ENCODE results near the gene ZSWIM6. TPM values are rescaled to one million over a fixed set of nuclear protein-coding genes. Genes with fewer than 3 reads are reported as not detected.

ZSWIM6 gene
- total RNA-seq, 6 experiments from 2014 or later: 9.7 to 13.5 (median 11.7) TPM

DNA sequence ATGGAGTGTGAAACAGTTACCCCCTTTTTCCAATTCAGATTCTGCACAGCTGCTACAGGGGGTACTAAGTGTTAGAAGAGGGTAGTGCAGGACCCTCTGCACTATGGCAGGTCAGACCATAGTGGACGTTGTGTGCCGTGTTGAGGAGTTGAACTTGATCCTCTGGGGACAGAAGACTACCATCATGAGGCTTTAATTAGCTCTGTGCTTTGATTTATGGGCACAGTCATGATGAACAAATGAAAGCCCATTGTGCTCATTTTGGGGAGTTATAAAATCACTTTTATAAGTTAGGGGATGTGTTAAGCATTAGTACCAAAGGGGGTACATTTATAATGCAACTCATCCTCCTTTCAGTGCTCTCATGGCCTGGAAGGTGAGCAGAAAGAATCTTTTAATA is 62.7 kb downstream of the ZSWIM6 start:
- no peaks in the 10 kb centered on the region; the same call in 1 of the 2 replicates for H3K27me3 Mint-ChIP-seq (ENCODE audit: insufficient read depth)
- H3K36me3 Mint-ChIP-seq (ENCODE audit: low read depth): peaks cover 15% of the 10 kb centered on the region
- no peaks in the 10 kb centered on the region for H3K9me3 Mint-ChIP-seq
- no peak overlapping the region for H3K27ac Mint-ChIP-seq
- peaks cover 54% of the 10 kb centered on the region for H3K4me1 Mint-ChIP-seq (ENCODE audit: low read depth)
- TF ChIP-seq, protein P1, sequence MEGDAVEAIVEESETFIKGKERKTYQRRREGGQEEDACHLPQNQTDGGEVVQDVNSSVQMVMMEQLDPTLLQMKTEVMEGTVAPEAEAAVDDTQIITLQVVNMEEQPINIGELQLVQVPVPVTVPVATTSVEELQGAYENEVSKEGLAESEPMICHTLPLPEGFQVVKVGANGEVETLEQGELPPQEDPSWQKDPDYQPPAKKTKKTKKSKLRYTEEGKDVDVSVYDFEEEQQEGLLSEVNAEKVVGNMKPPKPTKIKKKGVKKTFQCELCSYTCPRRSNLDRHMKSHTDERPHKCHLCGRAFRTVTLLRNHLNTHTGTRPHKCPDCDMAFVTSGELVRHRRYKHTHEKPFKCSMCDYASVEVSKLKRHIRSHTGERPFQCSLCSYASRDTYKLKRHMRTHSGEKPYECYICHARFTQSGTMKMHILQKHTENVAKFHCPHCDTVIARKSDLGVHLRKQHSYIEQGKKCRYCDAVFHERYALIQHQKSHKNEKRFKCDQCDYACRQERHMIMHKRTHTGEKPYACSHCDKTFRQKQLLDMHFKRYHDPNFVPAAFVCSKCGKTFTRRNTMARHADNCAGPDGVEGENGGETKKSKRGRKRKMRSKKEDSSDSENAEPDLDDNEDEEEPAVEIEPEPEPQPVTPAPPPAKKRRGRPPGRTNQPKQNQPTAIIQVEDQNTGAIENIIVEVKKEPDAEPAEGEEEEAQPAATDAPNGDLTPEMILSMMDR (IDR thresholded peaks at IDR 0.05): no peak
- DNase-seq: no peak
- no peak overlapping the region for H3K4me3 Mint-ChIP-seq

GRCh38 chr5:61397238-61397637 is 65.2 kb downstream of the ZSWIM6 start:
- Mint-ChIP-seq H3K9me3 (no peaks in the 10 kb centered on the region), H3K27me3 (ENCODE audit: insufficient read depth) (no peaks in the 10 kb centered on the region; the same call in 1 of the 2 replicates), H3K4me1 (ENCODE audit: low read depth) (peaks cover 73% of the 10 kb centered on the region), H3K4me3 (no peak overlapping the region), H3K36me3 (ENCODE audit: low read depth) (no peaks in the 10 kb centered on the region), H3K27ac (no peak overlapping the region)
- TF ChIP-seq, protein P1 (IDR thresholded peaks at IDR 0.05): no peak
- DNase-seq: no peak

DNA sequence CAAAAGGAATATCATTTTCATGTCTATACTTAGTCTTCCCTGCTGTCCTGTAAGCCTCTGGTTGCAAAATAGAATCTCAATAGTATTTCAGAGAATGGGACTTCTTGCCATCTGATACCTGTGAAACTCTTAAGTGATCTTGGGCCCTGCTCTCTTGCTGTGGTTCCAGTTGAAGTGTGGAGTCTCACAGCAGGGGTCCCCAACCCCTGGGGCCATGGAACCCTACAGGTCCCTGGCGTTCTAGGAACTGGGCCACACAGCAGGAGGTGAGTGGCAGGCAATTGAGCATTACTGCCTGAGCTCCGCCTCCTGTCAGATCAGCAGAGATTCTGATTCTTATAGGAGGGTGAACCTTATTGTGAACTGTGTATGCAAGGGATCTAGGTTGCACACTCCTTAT is 65.9 kb downstream of the ZSWIM6 start:
- Mint-ChIP-seq H3K4me1 (ENCODE audit: low read depth) (peaks cover 80% of the 10 kb centered on the region), H3K36me3 (ENCODE audit: low read depth) (no peaks in the 10 kb centered on the region), H3K27ac (no peak overlapping the region), H3K4me3 (no peak overlapping the region), H3K27me3 (ENCODE audit: insufficient read depth) (no peaks in the 10 kb centered on the region; the same call in 1 of the 2 replicates), H3K9me3 (no peaks in the 10 kb centered on the region)
- no peak for DNase-seq
- TF ChIP-seq, protein P1 (IDR thresholded peaks at IDR 0.05): no peak

GRCh38 chr5:61398440-61398839 is 66.4 kb downstream of the ZSWIM6 start:
- Mint-ChIP-seq H3K4me3 (no peak overlapping the region), H3K36me3 (ENCODE audit: low read depth) (no peaks in the 10 kb centered on the region), H3K4me1 (ENCODE audit: low read depth) (peaks cover 85% of the 10 kb centered on the region), H3K27ac (no peak overlapping the region), H3K9me3 (no peaks in the 10 kb centered on the region), H3K27me3 (ENCODE audit: insufficient read depth) (no peaks in the 10 kb centered on the region; the same call in 1 of the 2 replicates)
- DNase-seq: no peak
- TF ChIP-seq, protein P1 (IDR thresholded peaks at IDR 0.05): no peak

GRCh38 chr5:61399679-61400078 is 67.6 kb downstream of the ZSWIM6 start:
- DNase-seq: no peak
- Mint-ChIP-seq H3K4me1 (ENCODE audit: low read depth) (peaks cover 76% of the 10 kb centered on the region), H3K36me3 (ENCODE audit: low read depth) (no peaks in the 10 kb centered on the region), H3K9me3 (no peaks in the 10 kb centered on the region), H3K27ac (no peak overlapping the region), H3K27me3 (ENCODE audit: insufficient read depth) (no peaks in the 10 kb centered on the region), H3K4me3 (no peak overlapping the region)
- TF ChIP-seq, protein P1 (IDR thresholded peaks at IDR 0.05): no peak

GRCh38 chr5:61401726-61402125 is 69.7 kb downstream of the ZSWIM6 start:
- Mint-ChIP-seq H3K36me3 (ENCODE audit: low read depth) (no peaks in the 10 kb centered on the region), H3K4me3 (no peak overlapping the region), H3K27me3 (ENCODE audit: insufficient read depth) (no peaks in the 10 kb centered on the region), H3K4me1 (ENCODE audit: low read depth) (peaks cover 58% of the 10 kb centered on the region), H3K27ac (peak overlapping the region; percentile 69), H3K9me3 (no peaks in the 10 kb centered on the region)
- DNase-seq: peak; percentile 57
- TF ChIP-seq, protein P1 (IDR thresholded peaks at IDR 0.05): no peak
